ENCODE measurements around the gene ARHGDIB.

Gene ARHGDIB

GRCh38 chr12:14954269-14954668, 7.1 kb downstream of the ARHGDIB start:
- no peak for DNase-seq

GRCh38 chr12:14953752-14954151, 7.6 kb downstream of the ARHGDIB start:
- no peak for DNase-seq

- peak; percentile 80 for DNase-seq
These were observed 9.0 kb downstream of the ARHGDIB start for GRCh38 chr12:14952299-14952921.

GRCh38 chr12:14951851-14952250, 9.6 kb downstream of the ARHGDIB start:
- DNase-seq = no peak

GRCh38 chr12:14950982-14951746, 10.2 kb downstream of the ARHGDIB start:
- no peak for DNase-seq

GRCh38 chr12:14950421-14950820, 11.0 kb downstream of the ARHGDIB start:
- DNase-seq = peak; percentile 64

GRCh38 chr12:14949631-14950030, 11.8 kb downstream of the ARHGDIB start:
- no peak for DNase-seq

GRCh38 chr12:14948672-14949071, 12.7 kb downstream of the ARHGDIB start:
- peak; percentile 90 for DNase-seq

- DNase-seq = no peak
These were observed 14.5 kb downstream of the ARHGDIB start for GRCh38 chr12:14946861-14947260.

GRCh38 chr12:14946162-14946561, 15.2 kb downstream of the ARHGDIB start:
- no peak for DNase-seq

- no peak for DNase-seq
These were observed 19.0 kb downstream of the ARHGDIB start for GRCh38 chr12:14942196-14942931.

GRCh38 chr12:14941369-14941768, 20.0 kb downstream of the ARHGDIB start:
- no peak for DNase-seq

GRCh38 chr12:14938301-14938700, 23.1 kb downstream of the ARHGDIB start, which contains the start of gene ERP27:
TSS of gene ERP27 (minus strand) at chr12:14938537. CDS start at chr12:14938508, 29 bp downstream.
- DNase-seq = no peak

- DNase-seq = no peak
These were observed 23.7 kb downstream of the ARHGDIB start for GRCh38 chr12:14937689-14938088.

- DNase-seq = no peak
These were observed 24.4 kb downstream of the ARHGDIB start for GRCh38 chr12:14937014-14937413.

GRCh38 chr12:14936224-14936861, 25.1 kb downstream of the ARHGDIB start:
- DNase-seq = no peak

- DNase-seq = no peak
These were observed 26.4 kb downstream of the ARHGDIB start for GRCh38 chr12:14935031-14935430.

- DNase-seq = no peak
These were observed 26.9 kb downstream of the ARHGDIB start for GRCh38 chr12:14934511-14934910.

- DNase-seq = no peak
These were observed 29.4 kb downstream of the ARHGDIB start for GRCh38 chr12:14931791-14932560.

GRCh38 chr12:14931359-14931758, 30.0 kb downstream of the ARHGDIB start:
- DNase-seq = no peak

GRCh38 chr12:14930299-14930698, 31.1 kb downstream of the ARHGDIB start:
- no peak for DNase-seq

GRCh38 chr12:14928931-14929330, 32.5 kb downstream of the ARHGDIB start:
- DNase-seq = no peak
